ENCODE results near the gene CFAP206.

The CFAP206 gene

GRCh38 chr6:87373377-87373776 is 34.4 kb upstream of the CFAP206 start:
- Histone ChIP-seq H3K4me3 (ENCODE audit: low read depth, low read length) (no peak overlapping the region), H3K4me1 (ENCODE audit: control insufficient read depth, insufficient read depth, low read length) (no peaks in the 10 kb centered on the region), H3K27ac (ENCODE audit: extremely low read depth, low read depth, low read length) (no peak overlapping the region), H3K9me3 (ENCODE audit: control insufficient read depth, insufficient read depth, low read depth, low read length) (no peaks in the 10 kb centered on the region), H3K36me3 (ENCODE audit: control insufficient read depth in 2 of 2, insufficient read depth in 1 of 2, low read length in 2 of 2) (no peaks in the 10 kb centered on the region)
- POLR2A ChIA-PET: no interaction called here
- CTCF ChIA-PET: no interaction called here
- TF ChIP-seq ZNF777 (tag by site-specific recombination; IDR thresholded peaks at IDR 0.05; ENCODE audit: borderline replicate concordance) (no peak), PRDM1 (tag by site-specific recombination; IDR thresholded peaks at IDR 0.05) (no peak), ZBTB11 (tag by site-specific recombination; conservative IDR thresholded peaks at IDR 0.05; ENCODE audit: low read depth) (no peak), ZXDB (tag by site-specific recombination; IDR thresholded peaks at IDR 0.05) (no peak), ATF2 (tag by site-specific recombination; IDR thresholded peaks at IDR 0.05; ENCODE audit: low read depth) (no peak), ZNF274 (IDR thresholded peaks at IDR 0.05; ENCODE audit: low read length) (no peak), ZNF274 (tag by site-specific recombination; IDR thresholded peaks at IDR 0.05; ENCODE audit: borderline replicate concordance) (no peak), ZBTB1 (tag by site-specific recombination; IDR thresholded peaks at IDR 0.05) (no peak), ZNF366 (tag by site-specific recombination; conservative IDR thresholded peaks at IDR 0.05) (no peak), ZSCAN18 (tag by site-specific recombination; IDR thresholded peaks at IDR 0.05) (no peak), MZF1 (tag by site-specific recombination; IDR thresholded peaks at IDR 0.05; ENCODE audit: borderline replicate concordance) (no peak), GLI2 (tag by site-specific recombination; IDR thresholded peaks at IDR 0.05; ENCODE audit: borderline replicate concordance, low read depth) (no peak), ZNF214 (tag by site-specific recombination; IDR thresholded peaks at IDR 0.05; ENCODE audit: borderline replicate concordance) (no peak), ZNF560 (tag by site-specific recombination; IDR thresholded peaks at IDR 0.05; ENCODE audit: borderline replicate concordance) (no peak), ZBTB8A (tag by site-specific recombination; IDR thresholded peaks at IDR 0.05) (no peak)

GRCh38 chr6:87375315-87375714 is 32.5 kb upstream of the CFAP206 start:
- Histone ChIP-seq H3K9me3 (ENCODE audit: control insufficient read depth, insufficient read depth, low read depth, low read length) (no peaks in the 10 kb centered on the region), H3K4me3 (ENCODE audit: low read depth, low read length) (no peak overlapping the region), H3K36me3 (ENCODE audit: control insufficient read depth in 2 of 2, insufficient read depth in 1 of 2, low read length in 2 of 2) (no peaks in the 10 kb centered on the region), H3K4me1 (ENCODE audit: control insufficient read depth, insufficient read depth, low read length) (no peaks in the 10 kb centered on the region), H3K27ac (ENCODE audit: extremely low read depth, low read depth, low read length) (no peak overlapping the region)
- TF ChIP-seq ZNF366 (tag by site-specific recombination; conservative IDR thresholded peaks at IDR 0.05): no peak
- POLR2A ChIA-PET: no interaction called here
- CTCF ChIA-PET: interaction anchor here (1.0 kb wide), 1 partner anchor 304 kb away, joined by 6 read pairs; no protein-coding TSS in a partner anchor

GRCh38 chr6:87376643-87377042 is 31.1 kb upstream of the CFAP206 start:
- no peak overlapping the region for H3K4me3 ChIP-seq (ENCODE audit: low read depth, low read length)
- H3K27ac ChIP-seq (ENCODE audit: extremely low read depth, low read depth, low read length): no peak overlapping the region
- ChIA-PET POLR2A (no interaction called here), CTCF (interaction anchor here (0.6 to 1.0 kb wide), 2 partner anchors 55 to 305 kb away, joined by 4 to 6 read pairs; no protein-coding TSS in a partner anchor)
- H3K36me3 ChIP-seq (ENCODE audit: control insufficient read depth in 2 of 2, insufficient read depth in 1 of 2, low read length in 2 of 2): no peaks in the 10 kb centered on the region
- no peaks in the 10 kb centered on the region for H3K4me1 ChIP-seq (ENCODE audit: control insufficient read depth, insufficient read depth, low read length)
- H3K9me3 ChIP-seq (ENCODE audit: control insufficient read depth, insufficient read depth, low read depth, low read length): no peaks in the 10 kb centered on the region
- TF ChIP-seq ZNF558 (tag by site-specific recombination; IDR thresholded peaks at IDR 0.05): peak; percentile 91
- TF ChIP-seq ZNF112 (tag by site-specific recombination; IDR thresholded peaks at IDR 0.05): no peak
- TF ChIP-seq ZSCAN5A (tag by site-specific recombination; IDR thresholded peaks at IDR 0.05): no peak

Data from HEK293 (cell line).